Neuronal stem cell (in vitro differentiated cells): ENCODE measurements around the gene SNX1.

Experiments used
- DNase-seq: peaks from one replicate; pipeline ENCODE4 v3.0.0-alpha.2; 2013; ENCODE audit warnings: low spot score
- H2AFZ ChIP-seq: one replicate; pipeline ENCODE4 v1.6.1; 2013; ENCODE audit warnings: mild to moderate bottlenecking, low read length, inconsistent platforms
- H2AK5ac ChIP-seq: 2 replicates; pipeline ENCODE4 v1.6.1; 2013; ENCODE audit warnings: low read depth, mild to moderate bottlenecking, inconsistent platforms, low read length, moderate library complexity, mixed read lengths
- H2BK120ac ChIP-seq: 2 replicates; pipeline ENCODE4 v1.6.1; 2013; ENCODE audit warnings: low read depth, mild to moderate bottlenecking, inconsistent platforms, low read length, moderate library complexity, mixed read lengths
- H2BK12ac ChIP-seq: one replicate; pipeline ENCODE4 v1.6.1; 2013; ENCODE audit warnings: low read length, inconsistent platforms
- H2BK15ac ChIP-seq: 2 replicates; pipeline ENCODE4 v1.6.1; 2013; ENCODE audit warnings: mild to moderate bottlenecking, low read length, inconsistent platforms, mixed read lengths
- H2BK5ac ChIP-seq: one replicate; pipeline ENCODE4 v1.6.1; 2013; ENCODE audit warnings: inconsistent platforms, mild to moderate bottlenecking, low read length, moderate library complexity
- H3K14ac ChIP-seq: one replicate; pipeline ENCODE4 v1.6.1; 2013; ENCODE audit warnings: low read length, inconsistent platforms
- H3K18ac ChIP-seq: 2 replicates; pipeline ENCODE4 v1.6.1; 2013; ENCODE audit warnings: low read length, inconsistent platforms
- H3K23ac ChIP-seq: 2 replicates; pipeline ENCODE4 v1.6.1; 2013; ENCODE audit warnings: low read depth, mild to moderate bottlenecking, mixed read lengths, low read length, inconsistent platforms; ENCODE audit not compliant: poor library complexity
- H3K27ac ChIP-seq: replicated peaks from 3 replicates; pipeline ENCODE4 v1.5.1; 2013; ENCODE audit warnings: low read length, inconsistent platforms
- H3K27me3 ChIP-seq, 3 experiments: 2 replicates each; pipeline ENCODE4 v1.6.1; 2013; ENCODE audit warnings: low read length in 3 of 3, mild to moderate bottlenecking in 2 of 3, inconsistent platforms in 1 of 3, low read depth in 1 of 3, mixed read lengths in 1 of 3, moderate library complexity in 1 of 3; ENCODE audit not compliant: control insufficient read depth in 3 of 3, insufficient read depth in 3 of 3
- H3K36me3 ChIP-seq, 2 donors: replicated peaks in 1 of 2; 2 replicates each; pipeline ENCODE4 v1.6.1; 2013; ENCODE audit warnings: low read length in 2 of 2; ENCODE audit not compliant: control insufficient read depth in 2 of 2, insufficient read depth in 2 of 2
- H3K4ac ChIP-seq: 2 replicates; pipeline ENCODE4 v1.6.1; 2013; ENCODE audit warnings: inconsistent platforms, mild to moderate bottlenecking, low read length, moderate library complexity
- H3K4me1 ChIP-seq, 2 donors: 1 replicate in 1 of 2; 2 replicates in 1 of 2; pipeline ENCODE4 v1.6.1; 2013; ENCODE audit warnings: low read length in 2 of 2, low read depth in 1 of 2; ENCODE audit not compliant: control insufficient read depth in 2 of 2, insufficient read depth in 1 of 2
- H3K4me2 ChIP-seq: one replicate; pipeline ENCODE4 v1.6.1; 2013; ENCODE audit warnings: mild to moderate bottlenecking, low read length, inconsistent platforms; ENCODE audit not compliant: insufficient read depth, poor library complexity, severe bottlenecking
- H3K4me3 ChIP-seq, 2 donors: 2 replicates each; pipeline ENCODE4 v1.5.1; 2013; ENCODE audit warnings: low read length in 2 of 2, mild to moderate bottlenecking in 2 of 2, inconsistent platforms in 1 of 2, moderate library complexity in 1 of 2
- H3K79me1 ChIP-seq: one replicate; pipeline ENCODE4 v1.6.1; 2013; ENCODE audit warnings: low read depth, mild to moderate bottlenecking, inconsistent platforms, low read length, moderate library complexity
- H3K9ac ChIP-seq: one replicate; pipeline ENCODE4 v1.6.1; 2013; ENCODE audit warnings: mild to moderate bottlenecking, low read depth, low read length, inconsistent platforms; ENCODE audit not compliant: poor library complexity
- H3K9me3 ChIP-seq, 2 donors: replicated peaks in 1 of 2; 2 replicates each; pipeline versions ENCODE3 to v1.6.1; 2013; ENCODE audit warnings: low read length in 2 of 2, mild to moderate bottlenecking in 2 of 2, inconsistent platforms in 1 of 2, low read depth in 1 of 2, mixed read lengths in 1 of 2, moderate library complexity in 1 of 2; ENCODE audit not compliant: control insufficient read depth in 2 of 2, insufficient read depth in 1 of 2
- H4K8ac ChIP-seq: one replicate; pipeline ENCODE4 v1.6.1; 2013; ENCODE audit warnings: low read depth, mild to moderate bottlenecking, inconsistent platforms, low read length, moderate library complexity
- H4K91ac ChIP-seq: one replicate; pipeline ENCODE4 v1.6.1; 2013; ENCODE audit warnings: low read length, low read depth, mild to moderate bottlenecking, inconsistent platforms; ENCODE audit not compliant: poor library complexity
- WGBS, 2 donors: extraction: QIAGEN DNeasy Blood & Tissue Kit; methylation state at CpG; one replicate each; pipeline ENCODE4 v1.1.7; 2013; ENCODE audit warnings: missing lambda C conversion rate in 2 of 2, mixed read lengths in 1 of 2; ENCODE audit not compliant: insufficient read length in 2 of 2, insufficient replicate concordance in 1 of 2; ENCODE audit errors: extremely low coverage in 2 of 2; 5-methylcytosine and 5-hydroxymethylcytosine counted together

The SNX1 gene

DNA sequence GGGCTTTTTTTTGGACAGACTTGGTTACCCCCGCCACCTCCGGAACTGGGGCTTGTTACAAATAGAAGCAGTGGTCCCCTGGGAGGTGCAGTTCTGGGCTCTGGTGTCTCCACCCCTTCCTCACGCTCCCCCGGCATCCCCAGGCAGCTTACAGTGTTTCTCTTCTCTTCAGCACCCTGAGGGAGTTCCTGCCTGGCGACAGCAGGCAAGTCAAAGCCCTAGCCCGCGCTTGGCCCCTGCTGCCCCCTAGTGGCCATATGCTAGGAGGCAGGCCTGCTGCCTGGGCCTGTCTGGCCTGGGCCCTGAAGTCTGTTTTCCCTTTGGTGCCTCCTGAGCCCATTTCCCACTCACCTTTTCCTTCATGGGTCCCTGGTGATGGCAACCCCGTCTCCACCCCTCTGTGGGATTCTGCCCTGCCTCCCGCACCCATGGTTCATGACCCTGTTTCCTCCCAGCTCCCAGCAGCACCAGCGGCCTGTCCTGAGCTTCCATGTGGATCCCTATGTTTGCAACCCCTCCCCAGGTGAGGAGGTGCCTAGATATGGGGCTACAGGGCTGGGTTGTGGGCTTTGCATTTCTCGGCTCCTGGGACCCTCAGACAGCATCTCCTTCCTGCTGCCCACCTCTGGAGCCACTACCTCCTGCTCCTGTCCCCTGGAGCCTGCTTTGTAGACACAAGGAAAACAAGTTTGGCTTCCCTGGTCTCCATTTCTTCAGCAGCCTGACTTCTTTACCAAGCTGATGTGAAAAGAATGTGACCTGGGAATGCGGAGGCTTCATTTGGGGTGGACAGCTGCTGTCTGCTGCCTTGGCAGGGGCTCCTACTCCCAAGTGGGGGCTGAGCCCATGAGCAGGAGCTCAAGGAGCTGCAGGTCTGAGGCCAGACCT, 57.9 kb downstream of the SNX1 start:
- Histone ChIP-seq H4K91ac (no peak overlapping the region), H3K23ac (peak overlapping the region; percentile 3), H3K4ac (no peak overlapping the region), H2AK5ac (peak overlapping the region; percentile 73), H3K9me3 (peaks cover 0 to 2% of the 10 kb centered on the region in 2 donors), H2BK15ac (no peak overlapping the region), H3K36me3 (peaks cover 36 to 46% of the 10 kb centered on the region in 2 donors), H3K14ac (no peak overlapping the region), H3K18ac (peak overlapping the region; percentile 54), H3K27ac (no peak overlapping the region), H3K9ac (no peak overlapping the region), H2AFZ (peak overlapping the region; percentile 46), H3K27me3 (peaks cover 11 to 18% (median 14%) of the 10 kb centered on the region in 3 experiments), H2BK5ac (no peak overlapping the region), H2BK12ac (no peak overlapping the region), H3K4me1 (peaks cover 4 to 14% of the 10 kb centered on the region in 2 donors), H3K4me3 (no peak overlapping the region), H3K4me2 (no peak overlapping the region), H3K79me1 (peaks cover 2% of the 10 kb centered on the region), H2BK120ac (no peak overlapping the region), H4K8ac (no peak overlapping the region)
- peak; percentile 78 for DNase-seq
- WGBS, 2 donors: no CpG with 5 or more reads among the region's 12 CpGs

DNA sequence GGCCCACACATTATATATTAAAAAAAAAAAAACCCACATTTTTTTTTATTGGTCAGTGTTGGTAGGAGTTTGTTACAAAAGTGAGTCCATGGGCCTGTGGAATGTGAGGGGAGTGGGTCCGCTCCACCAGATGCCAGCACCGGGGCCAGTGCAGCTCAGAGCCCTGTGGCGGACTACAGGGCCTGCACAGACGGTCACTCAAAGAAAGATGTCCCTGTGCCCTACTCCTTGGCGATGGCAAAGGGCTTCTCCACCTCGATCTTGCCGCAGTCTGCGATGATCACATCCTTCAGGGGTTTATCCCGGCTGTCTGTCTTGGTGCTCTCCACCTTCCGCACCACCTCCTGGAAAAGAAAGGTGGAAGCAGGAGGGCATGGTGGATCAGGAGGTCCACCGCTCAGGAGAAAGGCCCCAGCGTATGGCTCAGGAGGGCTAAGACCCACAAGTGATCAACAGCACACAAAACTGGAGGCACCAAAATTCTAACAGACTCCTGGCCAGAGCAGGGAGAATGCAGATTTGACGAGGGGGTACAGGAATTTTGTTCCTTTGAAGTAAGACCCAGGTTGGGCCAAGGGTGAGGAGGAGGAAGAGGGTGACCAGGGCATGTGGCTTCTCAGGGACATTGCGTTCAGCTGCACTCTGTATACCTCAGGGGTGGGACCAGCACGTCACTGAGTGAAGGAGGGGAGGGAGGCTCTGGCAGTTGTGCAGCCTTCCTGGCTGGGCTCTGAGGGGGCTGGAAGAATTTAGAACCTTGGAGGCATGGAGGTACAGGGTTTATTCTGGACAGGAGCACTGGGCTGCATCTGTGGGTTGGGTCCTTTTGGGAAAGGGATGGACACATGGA, 60.2 kb downstream of the SNX1 start:
- H4K8ac ChIP-seq: no peak overlapping the region
- peaks cover 4 to 10% of the 10 kb centered on the region in 2 donors for H3K4me1 ChIP-seq
- no peak overlapping the region for H2BK12ac ChIP-seq
- peaks cover 2% of the 10 kb centered on the region for H3K79me1 ChIP-seq
- H2AFZ ChIP-seq: no peak overlapping the region
- no peak overlapping the region for H3K27ac ChIP-seq
- peaks cover 48 to 68% of the 10 kb centered on the region in 2 donors for H3K36me3 ChIP-seq
- H3K18ac ChIP-seq: no peak overlapping the region
- no peak overlapping the region for H3K23ac ChIP-seq
- H3K14ac ChIP-seq: no peak overlapping the region
- no peak overlapping the region for H3K9ac ChIP-seq
- H3K27me3 ChIP-seq: peaks cover 11 to 17% (median 14%) of the 10 kb centered on the region in 3 experiments
- H2AK5ac ChIP-seq: no peak overlapping the region
- H3K4me3 ChIP-seq: no peak overlapping the region
- DNase-seq: no peak
- no CpG with 5 or more reads among the region's 15 CpGs for WGBS, 2 donors
- no peak overlapping the region for H3K4ac ChIP-seq
- H2BK15ac ChIP-seq: no peak overlapping the region
- H2BK120ac ChIP-seq: no peak overlapping the region
- H2BK5ac ChIP-seq: no peak overlapping the region
- no peak overlapping the region for H4K91ac ChIP-seq
- no peak overlapping the region for H3K4me2 ChIP-seq
- H3K9me3 ChIP-seq: peaks cover 0 to 2% of the 10 kb centered on the region in 2 donors

DNA sequence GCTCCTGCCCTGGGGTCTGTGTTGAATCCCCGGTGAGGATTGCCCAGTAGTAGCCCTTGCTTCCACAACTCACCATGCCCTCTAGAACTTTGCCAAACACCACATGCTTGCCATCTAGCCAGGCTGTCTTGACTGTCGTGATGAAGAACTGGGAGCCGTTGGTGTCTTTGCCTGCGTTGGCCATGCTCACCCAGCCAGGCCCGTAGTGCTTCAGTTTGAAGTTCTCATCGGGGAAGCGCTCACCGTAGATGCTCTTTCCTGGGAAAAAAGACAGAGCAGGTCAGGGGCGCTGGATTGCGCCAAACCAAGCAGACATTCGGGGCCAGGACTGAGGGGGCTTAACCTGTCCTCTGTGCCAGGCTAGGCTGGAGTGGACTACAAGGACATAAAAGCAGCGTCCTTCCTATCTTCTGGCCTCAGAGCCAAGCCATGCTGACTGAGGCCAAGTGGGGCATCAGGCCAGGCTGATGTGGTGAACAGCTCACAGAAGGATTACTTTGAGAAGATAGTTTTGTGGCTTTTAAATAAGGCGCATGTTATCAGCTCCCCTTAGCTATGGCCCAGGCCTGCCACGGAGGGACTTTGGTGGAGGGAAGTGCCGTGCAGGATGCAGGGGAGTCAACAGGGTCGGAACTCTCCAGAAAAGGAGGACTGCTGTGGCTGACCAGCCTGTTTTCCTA, 61.0 kb downstream of the SNX1 start:
- no peak overlapping the region for H3K18ac ChIP-seq
- H3K9ac ChIP-seq: peak overlapping the region; percentile 2
- no peak overlapping the region for H2AK5ac ChIP-seq
- no peak overlapping the region for H2BK120ac ChIP-seq
- DNase-seq: no peak
- H3K4me1 ChIP-seq: peaks cover 6 to 11% of the 10 kb centered on the region in 2 donors
- H2BK15ac ChIP-seq: no peak overlapping the region
- H4K8ac ChIP-seq: no peak overlapping the region
- no peak overlapping the region for H2AFZ ChIP-seq
- peaks cover 48 to 76% of the 10 kb centered on the region in 2 donors for H3K36me3 ChIP-seq
- no peak overlapping the region for H3K4me3 ChIP-seq
- peaks cover 3% of the 10 kb centered on the region for H3K79me1 ChIP-seq
- no peak overlapping the region for H3K27ac ChIP-seq
- H3K23ac ChIP-seq: peak overlapping the region; percentile 10
- no CpG with 5 or more reads among the region's 16 CpGs for WGBS, 2 donors
- H2BK5ac ChIP-seq: no peak overlapping the region
- H3K27me3 ChIP-seq: peaks cover 9 to 16% (median 13%) of the 10 kb centered on the region in 3 experiments
- H3K4ac ChIP-seq: no peak overlapping the region
- peaks cover 0 to 2% of the 10 kb centered on the region in 2 donors for H3K9me3 ChIP-seq
- no peak overlapping the region for H2BK12ac ChIP-seq
- H3K4me2 ChIP-seq: no peak overlapping the region
- H4K91ac ChIP-seq: no peak overlapping the region
- no peak overlapping the region for H3K14ac ChIP-seq
